GM21381 (cell line): ENCODE measurements around the gene SEPTIN3.
A peak's percentile ranks its signal among the peaks of the same experiment; 100 is the strongest.

Experiments
- ATAC-seq: cut with Tn5 transposase; IDR thresholded peaks from one replicate; pipeline ENCODE4 v1.9.1; 2021; ENCODE audit warnings: mild to moderate bottlenecking, moderate library complexity; ENCODE audit not compliant: unreplicated experiment

The SEPTIN3 gene, protein sequence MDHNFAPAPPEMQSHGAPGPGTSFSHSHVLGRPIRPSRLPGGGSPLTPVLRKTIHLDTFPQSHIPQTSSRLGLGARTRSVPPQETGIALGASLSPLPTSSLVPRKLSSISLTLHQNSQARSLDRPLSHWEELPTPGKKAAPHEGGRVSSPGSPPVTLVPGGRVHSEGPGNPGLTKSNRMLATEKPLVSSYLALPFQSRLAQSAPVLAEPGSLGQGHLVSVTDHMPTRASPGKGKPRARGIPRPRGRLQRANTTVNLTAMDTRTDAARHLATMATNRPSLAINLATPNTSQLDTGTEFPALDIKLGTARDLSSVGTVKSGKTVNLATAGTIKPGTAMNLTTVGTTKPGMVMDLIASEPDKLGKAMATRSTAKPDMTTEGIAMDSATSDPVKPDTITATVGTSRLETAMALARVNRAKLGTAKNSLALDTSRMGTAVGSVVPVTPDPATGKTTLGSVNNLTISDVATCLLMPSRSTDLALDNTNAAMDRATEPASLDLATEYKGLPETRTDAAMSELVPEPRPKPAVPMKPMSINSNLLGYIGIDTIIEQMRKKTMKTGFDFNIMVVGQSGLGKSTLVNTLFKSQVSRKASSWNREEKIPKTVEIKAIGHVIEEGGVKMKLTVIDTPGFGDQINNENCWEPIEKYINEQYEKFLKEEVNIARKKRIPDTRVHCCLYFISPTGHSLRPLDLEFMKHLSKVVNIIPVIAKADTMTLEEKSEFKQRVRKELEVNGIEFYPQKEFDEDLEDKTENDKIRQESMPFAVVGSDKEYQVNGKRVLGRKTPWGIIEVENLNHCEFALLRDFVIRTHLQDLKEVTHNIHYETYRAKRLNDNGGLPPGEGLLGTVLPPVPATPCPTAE

DNA sequence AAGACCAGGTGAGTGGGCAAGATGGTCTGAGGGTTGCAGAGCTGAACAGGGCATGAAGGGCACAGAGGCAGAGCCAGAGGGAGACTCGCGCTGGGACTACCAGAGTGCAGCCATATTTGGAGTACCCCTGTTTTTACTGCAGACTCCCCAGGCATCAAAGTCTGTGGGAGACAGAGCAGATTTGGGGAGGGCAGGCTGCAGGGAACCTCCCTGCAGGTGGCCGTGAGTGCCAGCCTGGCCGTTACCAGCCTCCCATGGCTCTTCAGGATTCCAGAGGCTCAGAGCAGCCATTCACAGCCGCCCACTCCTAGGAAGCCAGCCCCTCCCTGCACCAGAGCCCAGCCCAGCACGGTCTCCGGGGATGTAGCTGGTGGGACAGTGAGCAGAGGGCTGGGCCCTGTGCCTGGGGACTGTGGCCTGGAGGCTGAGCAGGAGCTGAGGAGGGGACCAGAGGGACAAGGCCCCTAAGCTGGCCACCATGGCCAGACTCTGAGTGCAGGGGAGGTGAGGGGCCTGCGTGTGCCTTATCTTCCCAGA lies at the start of gene SEPTIN3:
Gene SEPTIN3 (plus strand): TSS at position 334 of the 537 bp plus-strand sequence. CDS start 2,050 bp downstream, outside the sequence.
- ATAC-seq: no peak

DNA sequence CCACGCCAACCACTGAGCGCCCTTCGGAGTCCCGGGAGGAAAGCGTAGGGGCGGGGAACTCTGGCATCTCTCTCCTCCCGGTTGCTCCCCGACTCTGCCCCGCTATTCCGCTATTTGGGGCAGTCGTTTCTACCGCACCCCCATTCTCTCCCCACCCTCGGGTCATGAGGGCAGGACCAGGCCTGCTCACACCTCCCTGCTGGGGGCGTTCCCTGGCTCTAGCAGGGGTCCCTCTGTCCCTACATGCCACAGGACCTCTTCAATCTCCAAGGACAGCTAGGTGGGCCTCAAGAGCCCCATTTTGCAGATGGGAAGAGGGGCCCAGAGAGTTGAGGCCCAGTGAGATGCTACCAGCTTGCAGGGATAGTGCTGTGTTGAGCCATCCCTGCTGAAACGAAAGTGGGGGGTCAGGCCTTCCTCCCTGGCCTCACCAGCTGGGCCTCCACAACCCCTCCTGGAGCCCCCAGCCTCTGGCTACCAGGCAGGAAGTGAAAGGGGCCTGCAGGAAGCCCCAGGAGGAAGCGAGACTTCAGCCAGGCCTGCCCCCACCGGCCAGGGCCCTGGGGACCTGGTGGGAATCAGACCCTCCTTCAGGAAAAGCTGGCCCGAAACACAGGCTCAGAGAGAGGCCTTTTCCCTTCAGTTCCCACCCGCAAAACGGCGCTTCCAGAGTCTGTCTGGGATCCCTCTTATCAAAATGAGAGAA lies 48.8 kb upstream of the SEPTIN3 start:
- peak; percentile 21 for ATAC-seq

DNA sequence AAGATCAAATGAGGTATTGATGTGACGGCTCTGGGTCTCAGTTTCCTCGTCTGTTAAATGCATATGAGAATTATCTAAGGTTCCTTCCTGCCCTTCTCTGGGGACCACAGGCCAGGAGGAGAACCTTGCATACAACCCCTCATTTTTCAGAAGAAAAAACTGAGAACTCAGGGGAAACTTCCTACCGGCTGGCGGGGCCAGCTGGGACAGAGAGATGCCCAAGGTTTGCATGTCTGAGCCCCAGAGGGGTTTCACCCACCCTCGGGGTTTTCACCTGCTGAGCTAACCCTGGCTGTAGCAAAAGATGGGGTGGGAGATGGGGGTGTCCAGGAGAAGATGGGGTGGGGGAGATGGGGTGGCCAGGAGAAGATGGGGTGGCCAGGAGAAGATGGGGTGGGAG lies 46.9 kb upstream of the SEPTIN3 start:
- ATAC-seq: no peak

DNA sequence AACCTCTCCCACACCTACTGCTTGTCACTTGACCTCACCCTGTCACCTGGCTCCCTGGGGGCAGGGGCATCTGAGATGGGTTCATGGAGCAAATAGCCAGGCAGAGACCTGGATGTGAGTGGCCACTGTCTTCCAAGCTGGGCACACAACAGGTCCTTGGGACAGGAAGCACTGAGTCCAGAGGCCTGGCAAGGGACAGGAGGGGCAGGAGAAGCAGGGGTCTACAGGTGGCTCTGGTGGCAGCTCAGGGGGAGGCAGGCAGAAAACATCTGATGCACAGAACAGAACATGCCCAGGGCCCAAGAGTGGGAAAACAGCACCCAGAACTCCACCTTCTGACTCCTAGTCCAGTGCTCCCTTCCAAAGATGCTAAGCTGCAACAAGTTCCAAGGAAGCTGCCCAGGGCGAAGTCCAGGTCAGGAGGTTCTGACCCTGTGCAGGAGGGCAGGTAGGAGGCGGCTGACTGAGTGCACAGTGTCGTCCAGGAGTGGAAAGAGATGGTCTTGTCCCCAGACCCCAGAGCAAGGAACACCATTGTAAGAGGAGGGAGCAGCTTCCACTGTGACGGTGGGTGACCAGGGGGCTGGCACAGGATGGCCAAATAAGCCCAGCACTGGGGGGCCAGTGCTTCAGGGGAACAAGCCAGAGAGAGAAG lies 46.2 kb upstream of the SEPTIN3 start:
- ATAC-seq: no peak

DNA sequence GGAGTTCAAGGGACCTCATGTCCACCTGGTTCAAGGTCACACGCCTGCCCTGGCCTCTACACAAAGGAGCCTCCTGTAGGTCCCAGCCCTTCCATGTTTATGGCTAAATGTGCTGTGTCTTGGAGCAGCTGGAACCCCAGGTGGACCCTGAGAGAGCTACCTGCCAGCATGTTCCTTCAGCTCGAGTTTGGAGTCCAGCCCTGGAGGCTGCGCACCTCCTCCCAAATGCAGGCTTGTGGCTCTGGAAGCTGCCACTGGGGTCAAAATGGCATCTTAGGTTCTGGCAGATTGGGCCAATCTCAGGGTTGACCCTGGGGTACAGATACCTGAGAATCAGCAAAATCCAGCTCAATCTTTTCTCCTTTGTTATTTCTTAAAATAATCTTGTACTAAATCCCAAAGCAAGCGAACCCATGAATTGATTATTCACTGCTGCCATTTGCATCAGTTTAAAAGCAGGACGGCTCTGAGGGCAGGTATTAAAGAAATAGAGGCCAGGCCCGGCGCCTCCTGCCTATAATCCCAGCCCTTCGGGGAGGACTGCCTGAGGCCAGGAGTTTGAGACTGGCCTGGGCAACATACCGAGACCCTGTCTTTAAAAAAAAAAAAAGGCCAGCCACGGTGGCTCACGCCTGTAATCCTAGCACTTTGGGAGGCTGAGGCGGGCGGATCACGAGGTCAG lies 45.5 kb upstream of the SEPTIN3 start:
- no peak for ATAC-seq

DNA sequence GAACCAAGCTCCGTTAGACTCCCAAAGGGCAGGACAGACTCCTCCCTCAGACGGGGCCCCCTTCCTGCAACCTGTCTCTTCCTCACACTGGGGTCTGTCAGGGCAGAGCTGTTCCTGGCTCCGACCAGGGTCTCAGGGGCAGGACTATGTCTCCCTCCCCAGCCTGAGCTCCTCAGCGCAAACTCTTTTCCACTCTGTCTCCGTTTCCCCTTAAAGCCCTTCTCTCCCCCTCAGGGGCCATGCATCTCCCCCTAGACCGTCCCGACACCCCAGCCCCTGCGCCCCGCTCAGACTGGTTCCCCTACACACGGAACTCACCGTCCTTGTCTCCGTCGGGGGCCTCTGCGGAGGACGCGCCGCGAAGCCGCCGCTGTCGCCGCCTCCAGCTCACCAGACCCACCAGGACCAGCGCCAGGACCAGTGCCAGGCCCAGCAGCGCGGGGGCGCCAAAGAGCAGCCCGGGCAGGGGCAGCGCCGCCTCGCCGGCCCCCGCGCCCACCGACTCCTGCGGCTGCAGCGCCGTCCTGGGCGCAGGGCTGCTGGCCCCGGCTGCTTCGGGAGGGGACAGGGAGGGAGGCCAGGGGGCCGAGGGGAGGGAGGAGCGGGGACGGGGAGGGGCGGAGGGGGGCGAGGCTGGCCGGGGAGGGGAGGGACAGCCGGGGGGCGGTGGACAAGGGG lies 43.3 kb upstream of the SEPTIN3 start:
- peak; percentile 33 for ATAC-seq

DNA sequence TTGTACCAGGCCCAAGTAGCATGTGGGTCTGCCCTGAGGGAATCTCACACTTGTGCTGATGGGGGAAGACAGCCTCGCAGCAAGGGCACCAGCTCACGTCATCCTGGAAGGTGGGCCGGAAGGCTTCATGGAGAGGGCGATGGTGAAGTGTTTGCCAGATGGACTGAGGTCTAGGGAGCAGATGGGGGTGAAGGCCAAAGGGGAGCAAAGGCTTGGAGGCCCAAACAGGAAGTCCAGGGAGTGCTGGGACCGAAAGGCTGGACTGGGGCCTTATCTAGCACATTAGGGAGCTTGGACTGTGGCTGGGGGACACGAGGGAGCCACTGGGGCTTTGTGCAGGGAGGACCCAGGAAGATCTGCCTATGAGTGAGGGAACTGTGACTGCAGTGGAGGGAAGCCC lies 41.4 kb upstream of the SEPTIN3 start:
- no peak for ATAC-seq

DNA sequence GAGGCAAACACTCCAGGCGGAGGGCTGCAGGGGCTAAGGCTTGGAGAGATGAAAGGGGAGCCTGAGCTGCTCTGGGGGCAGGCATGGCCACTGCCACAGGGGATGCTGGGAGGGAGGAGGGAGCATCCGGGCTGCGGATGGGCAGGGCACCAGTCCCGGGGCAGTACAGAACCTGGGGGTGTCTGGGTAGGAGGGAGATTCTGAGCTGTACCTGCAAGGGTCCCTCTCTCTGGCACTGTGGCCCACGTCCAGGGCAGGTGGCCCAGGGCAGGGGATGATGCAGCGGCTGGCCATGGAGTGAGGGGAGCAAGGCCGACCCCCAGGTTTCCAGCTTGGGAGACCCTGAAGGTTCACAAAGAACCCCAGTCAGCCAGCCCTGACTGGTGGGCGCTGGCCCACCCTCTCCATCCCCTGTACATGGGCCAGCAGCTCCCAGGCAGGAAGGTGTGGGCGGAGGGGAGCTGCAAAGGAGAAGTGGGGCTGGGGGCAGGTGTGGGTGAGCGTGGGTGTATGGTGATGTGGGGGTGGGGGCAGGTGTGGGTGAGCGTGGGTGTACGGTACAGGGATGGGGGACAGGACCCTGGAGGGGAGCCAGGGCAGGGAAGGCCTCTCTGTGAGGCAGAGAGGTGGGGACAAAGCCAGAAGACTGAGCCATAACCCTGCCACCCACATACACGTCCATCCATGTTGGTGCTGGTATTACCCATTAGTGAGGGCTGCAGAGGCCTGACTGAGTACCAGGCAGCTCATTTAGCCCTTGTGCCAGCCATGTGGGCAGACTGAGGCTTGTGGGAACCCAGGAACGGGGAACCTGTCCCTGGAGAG lies 40.4 kb upstream of the SEPTIN3 start:
- no peak for ATAC-seq

DNA sequence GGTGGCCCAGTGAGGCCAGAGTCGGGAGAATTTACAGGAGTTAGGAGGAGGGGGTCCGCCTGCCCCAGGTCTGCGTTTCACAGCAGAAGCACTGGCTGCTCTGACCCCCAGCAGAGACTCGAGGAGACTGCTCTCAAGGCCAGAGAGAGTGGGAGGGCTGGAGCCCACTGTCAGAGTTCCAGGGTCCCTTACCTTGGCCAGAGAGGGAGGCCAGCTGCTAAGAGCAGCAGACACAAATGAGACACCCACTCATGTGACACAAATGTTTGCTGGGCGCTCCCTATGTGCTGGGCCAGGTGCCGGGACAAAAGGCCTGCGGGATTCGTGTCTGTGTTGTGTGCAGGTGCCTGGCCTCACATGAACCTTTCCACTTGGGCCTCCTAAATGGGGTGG lies 39.8 kb upstream of the SEPTIN3 start:
- no peak for ATAC-seq

DNA sequence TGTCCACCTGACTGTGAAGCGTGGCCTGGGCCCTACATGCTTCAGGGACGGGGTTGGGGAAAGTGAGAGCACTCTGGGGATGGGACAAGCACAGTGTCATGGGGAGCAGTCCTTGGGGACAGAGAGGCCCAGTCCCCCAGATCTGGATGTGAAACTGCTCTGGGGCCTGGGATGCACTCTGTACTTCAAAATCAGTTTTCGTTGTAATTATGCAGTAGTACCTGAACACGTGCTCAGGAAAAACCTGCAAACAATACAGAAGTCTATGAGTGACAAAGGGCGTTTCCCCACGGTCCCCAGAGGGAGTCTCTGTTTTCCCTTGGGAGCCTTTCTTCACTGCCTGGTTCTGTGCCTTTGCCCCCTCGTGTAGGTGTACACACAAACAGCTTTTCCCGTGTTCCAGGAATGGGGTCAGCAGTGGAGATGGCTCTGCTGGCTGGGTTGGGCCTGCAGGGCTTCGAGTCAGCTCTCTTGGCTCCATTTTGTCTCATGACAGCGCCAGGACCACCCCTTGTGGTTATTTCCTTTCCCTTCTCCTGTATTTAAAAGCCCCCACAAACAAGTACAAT lies 37.5 kb upstream of the SEPTIN3 start:
- ATAC-seq: no peak

DNA sequence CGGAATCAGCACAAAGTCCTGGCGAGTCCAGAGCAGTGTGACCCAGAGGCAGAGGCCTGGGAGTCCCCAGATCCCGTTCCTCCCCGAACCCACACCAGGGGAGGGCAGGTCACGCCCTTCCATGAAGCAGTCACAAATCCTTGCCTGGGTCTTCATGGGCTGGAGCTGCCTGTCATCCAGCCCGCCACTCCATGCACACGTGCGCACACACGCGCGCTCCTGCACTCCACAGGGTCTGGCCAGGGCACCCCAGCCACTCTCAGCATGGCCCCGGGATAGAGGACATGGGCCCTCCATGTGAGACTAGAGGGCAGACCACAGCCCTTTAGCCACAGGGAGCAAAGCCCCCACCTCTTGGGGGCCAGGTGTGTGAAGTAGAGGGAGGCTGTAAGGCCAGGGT lies 36.9 kb upstream of the SEPTIN3 start:
- no peak for ATAC-seq

DNA sequence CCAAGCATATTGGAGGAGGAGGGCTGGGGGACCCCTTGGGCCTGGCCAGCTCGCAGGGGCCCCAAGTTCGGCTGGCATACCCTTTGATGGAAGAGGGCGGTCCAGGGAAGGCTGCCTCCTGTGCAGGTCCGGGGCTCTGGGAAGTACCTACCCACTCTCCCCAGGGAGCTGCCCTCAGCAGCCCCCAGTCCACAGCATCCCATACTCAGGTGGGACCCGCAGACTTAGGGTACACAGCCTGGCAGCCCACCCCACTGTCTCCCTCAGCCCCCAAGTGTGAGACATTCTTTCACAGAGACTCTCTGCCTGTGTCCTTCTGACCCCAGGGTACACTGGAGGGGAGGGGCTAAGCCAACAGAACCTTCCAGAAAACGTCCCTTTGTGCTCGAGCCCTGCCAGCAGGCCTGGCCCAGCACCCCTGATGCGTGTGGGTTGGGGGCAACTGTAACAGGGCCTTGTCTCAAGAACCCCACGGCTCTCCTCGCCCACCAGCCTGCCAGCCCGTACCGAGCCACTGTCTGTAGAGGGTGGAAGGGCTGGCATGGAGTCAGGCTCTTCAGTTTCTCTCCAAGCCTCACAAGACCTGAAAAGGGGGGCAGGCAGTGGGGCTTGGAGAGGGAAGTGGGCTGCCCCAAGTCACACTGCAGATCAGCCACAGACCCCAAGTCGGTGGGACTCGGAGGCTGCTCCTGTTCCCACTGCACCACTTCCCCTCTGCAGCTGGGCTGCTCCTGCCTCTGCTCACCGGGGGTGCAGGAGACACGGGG lies 35.6 kb upstream of the SEPTIN3 start:
- ATAC-seq: no peak

DNA sequence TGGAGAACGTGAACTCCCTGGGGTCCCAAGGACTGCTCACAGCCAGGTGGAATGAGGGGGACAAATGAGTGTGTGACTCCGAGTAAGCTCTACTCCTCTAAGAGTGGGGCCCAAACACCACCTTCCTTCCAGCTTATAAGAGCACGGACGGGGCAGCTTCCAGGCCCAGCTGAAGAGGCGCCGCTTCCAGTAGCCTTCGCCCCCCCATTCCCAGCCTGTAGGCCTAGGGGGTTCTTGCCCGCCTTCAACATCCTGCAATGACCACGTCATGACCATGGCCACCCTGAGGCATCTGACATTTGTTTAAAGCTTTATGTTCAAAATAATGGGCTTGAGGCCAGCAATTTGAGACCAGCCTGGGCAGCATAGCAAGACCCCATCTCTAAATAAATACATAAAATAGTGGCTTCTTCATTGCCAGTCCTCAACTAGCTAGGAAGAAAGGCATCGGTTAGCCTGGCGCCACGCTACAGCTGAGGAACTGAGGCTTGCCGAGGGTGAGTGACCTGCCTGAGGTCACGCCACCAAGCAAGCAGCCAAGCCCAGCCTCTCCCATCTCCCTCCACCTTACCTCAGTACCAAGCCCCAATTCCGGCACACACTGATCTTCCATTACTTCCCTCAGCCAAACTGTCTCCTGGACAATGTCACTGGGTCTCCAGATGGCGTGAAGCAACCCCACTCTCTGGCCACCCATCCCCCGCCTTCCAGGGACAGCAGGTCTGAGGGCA lies 34.8 kb upstream of the SEPTIN3 start:
- no peak for ATAC-seq

DNA sequence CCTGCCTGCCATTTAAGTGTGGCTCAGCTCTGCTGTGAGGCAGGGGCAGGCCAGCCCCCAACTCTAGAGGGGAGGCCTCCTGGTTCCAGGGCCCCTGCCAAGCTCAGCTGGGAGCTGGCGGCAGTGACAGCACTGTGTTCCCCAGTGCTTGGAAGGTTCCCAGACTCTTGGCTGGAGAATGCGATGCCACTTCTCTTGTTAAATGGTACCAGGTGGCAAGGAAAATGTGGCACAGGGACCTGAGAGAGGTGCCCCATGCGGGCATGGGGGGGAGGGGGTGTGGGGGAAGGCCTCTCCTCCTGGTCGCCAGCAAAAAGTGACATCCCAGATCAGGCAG lies 34.3 kb upstream of the SEPTIN3 start:
- ATAC-seq: no peak

DNA sequence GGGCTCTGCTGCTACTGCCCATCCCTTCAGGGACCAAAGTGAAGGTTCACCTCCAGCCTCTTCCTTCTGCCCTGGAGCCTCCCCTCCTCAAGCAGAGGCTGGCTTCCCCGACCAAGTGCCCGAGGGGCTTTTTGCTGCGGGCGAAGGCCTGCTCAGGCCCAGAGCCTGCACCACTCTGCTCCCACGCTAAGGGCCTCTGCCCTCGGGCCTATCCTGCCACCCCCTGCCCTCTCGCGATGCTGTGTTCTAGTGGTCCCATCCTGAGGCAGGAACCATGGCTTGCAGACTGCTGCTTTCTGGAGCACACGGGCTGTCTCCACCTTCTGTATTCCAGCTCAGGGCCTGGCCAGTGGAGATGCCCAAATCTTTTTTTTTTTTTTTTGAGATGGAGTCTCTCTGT lies 33.7 kb upstream of the SEPTIN3 start:
- no peak for ATAC-seq

DNA sequence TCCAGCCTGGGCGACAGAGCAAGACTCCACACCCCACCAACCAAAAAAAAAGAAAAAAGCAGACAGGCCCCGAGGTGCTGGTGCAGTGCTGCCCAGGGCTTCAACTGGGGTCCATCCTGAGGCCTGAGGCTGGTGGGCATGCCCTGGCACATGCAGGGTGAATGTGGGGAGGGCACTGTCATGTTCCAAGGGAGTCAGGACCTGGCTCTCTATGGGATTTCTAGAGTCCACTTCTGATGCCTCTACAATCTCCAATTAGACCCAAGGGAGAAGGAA lies 32.4 kb upstream of the SEPTIN3 start:
- no peak for ATAC-seq
